H9 (cell line): ENCODE data around the gene METTL26. TPM values are rescaled to one million over a fixed set of nuclear protein-coding genes. Genes with fewer than 3 reads are reported as not detected.

Experiments used
- DNase-seq: peaks from one replicate; pipeline ENCODE4 v3.0.0-alpha.2; 2017
- H2AFZ ChIP-seq: one replicate; pipeline ENCODE4 v1.6.1; 2013; ENCODE audit warnings: mild to moderate bottlenecking, low read length, control low read depth, moderate library complexity
- H2AK5ac ChIP-seq: 2 replicates; pipeline ENCODE4 v1.6.1; 2013; ENCODE audit warnings: low read length, control low read depth, mixed read lengths; ENCODE audit not compliant: insufficient read length
- H2BK120ac ChIP-seq: one replicate; pipeline ENCODE4 v1.6.1; 2013; ENCODE audit warnings: low read depth, mild to moderate bottlenecking, low read length, control low read depth, inconsistent platforms; ENCODE audit not compliant: poor library complexity, severe bottlenecking
- H2BK12ac ChIP-seq: 2 replicates; pipeline ENCODE4 v1.6.1; 2013; ENCODE audit warnings: low read length, control low read depth, mixed read lengths, low read depth; ENCODE audit not compliant: insufficient read length
- H2BK15ac ChIP-seq: 2 replicates; pipeline ENCODE4 v1.6.1; 2013; ENCODE audit warnings: low read depth, low read length, control low read depth
- H2BK20ac ChIP-seq: one replicate; pipeline ENCODE4 v1.6.1; 2013; ENCODE audit warnings: low read depth, mild to moderate bottlenecking, low read length, control low read depth, inconsistent platforms; ENCODE audit not compliant: poor library complexity, severe bottlenecking
- H2BK5ac ChIP-seq: 2 replicates; pipeline ENCODE4 v1.6.1; 2013; ENCODE audit warnings: low read length, control low read depth, mixed read lengths; ENCODE audit not compliant: insufficient read length
- H3K14ac ChIP-seq: 2 replicates; pipeline ENCODE4 v1.6.1; 2013; ENCODE audit warnings: low read length, control low read depth; ENCODE audit not compliant: insufficient read depth
- H3K18ac ChIP-seq: 2 replicates; pipeline ENCODE4 v1.6.1; 2013; ENCODE audit warnings: low read depth, mild to moderate bottlenecking, mixed read lengths, low read length, control low read depth; ENCODE audit not compliant: insufficient read length
- H3K23ac ChIP-seq: 2 replicates; pipeline ENCODE4 v1.6.1; 2013; ENCODE audit warnings: low read length, control low read depth, mixed read lengths, low read depth; ENCODE audit not compliant: insufficient read length
- H3K23me2 ChIP-seq: 2 replicates; pipeline ENCODE4 v1.6.1; 2013; ENCODE audit warnings: low read depth, mild to moderate bottlenecking, mixed read lengths, low read length, control low read depth; ENCODE audit not compliant: insufficient read length, poor library complexity, severe bottlenecking
- H3K27ac ChIP-seq: 2 replicates; pipeline ENCODE4 v1.5.1; 2013; ENCODE audit warnings: low read length, control low read depth, mixed read lengths, low read depth; ENCODE audit not compliant: insufficient read length
- H3K27me3 ChIP-seq: 2 replicates; pipeline ENCODE4 v1.6.1; 2013; ENCODE audit warnings: low read length, control low read depth, inconsistent platforms; ENCODE audit not compliant: insufficient read depth
- H3K4ac ChIP-seq: 2 replicates; pipeline ENCODE4 v1.6.1; 2013; ENCODE audit warnings: low read depth, mild to moderate bottlenecking, control low read depth, inconsistent platforms, low read length, moderate library complexity
- H3K4me1 ChIP-seq: 2 replicates; pipeline ENCODE4 v1.6.1; 2013; ENCODE audit warnings: low read length, control low read depth, inconsistent platforms; ENCODE audit not compliant: insufficient read depth
- H3K4me2 ChIP-seq: 2 replicates; pipeline ENCODE4 v1.6.1; 2013; ENCODE audit warnings: low read length, control low read depth, mixed read lengths; ENCODE audit not compliant: insufficient read length, insufficient read depth
- H3K56ac ChIP-seq: 2 replicates; pipeline ENCODE4 v1.6.1; 2013; ENCODE audit warnings: low read depth, mild to moderate bottlenecking, mixed read lengths, low read length, control low read depth; ENCODE audit not compliant: insufficient read length
- H3K79me1 ChIP-seq: 2 replicates; pipeline ENCODE4 v1.6.1; 2013; ENCODE audit warnings: low read depth, mild to moderate bottlenecking, moderate library complexity, low read length, control low read depth, inconsistent platforms; ENCODE audit not compliant: insufficient read depth, poor library complexity, severe bottlenecking
- H3K79me2 ChIP-seq: 2 replicates; pipeline ENCODE4 v1.6.1; 2013; ENCODE audit warnings: low read length, control low read depth, inconsistent platforms; ENCODE audit not compliant: insufficient read depth
- H3K9ac ChIP-seq: 2 replicates; pipeline ENCODE4 v1.6.1; 2013; ENCODE audit warnings: low read length, control low read depth, mixed read lengths; ENCODE audit not compliant: insufficient read length; ENCODE audit errors: extremely low read depth
- H3K9me3 ChIP-seq: one replicate; pipeline ENCODE4 v1.6.1; 2013; ENCODE audit warnings: low read depth, low read length, inconsistent platforms; ENCODE audit not compliant: control insufficient read depth
- H3T11ph ChIP-seq: one replicate; pipeline ENCODE4 v1.6.1; 2013; ENCODE audit warnings: mild to moderate bottlenecking, low read length, control low read depth, inconsistent platforms
- H4K20me1 ChIP-seq: one replicate; pipeline ENCODE4 v1.6.1; 2013; ENCODE audit not compliant: control insufficient read depth, insufficient read length, insufficient read depth
- H4K5ac ChIP-seq: 2 replicates; pipeline ENCODE4 v1.6.1; 2013; ENCODE audit warnings: low read depth, mild to moderate bottlenecking, mixed read lengths, low read length, control low read depth; ENCODE audit not compliant: insufficient read length
- H4K8ac ChIP-seq: replicated peaks from 2 replicates; pipeline ENCODE4 v1.6.1; 2013; ENCODE audit warnings: low read length, control low read depth, mixed read lengths, low read depth; ENCODE audit not compliant: insufficient read length
- H4K91ac ChIP-seq: 2 replicates; pipeline ENCODE4 v1.6.1; 2013; ENCODE audit warnings: low read depth, mild to moderate bottlenecking, moderate library complexity, mixed read lengths, low read length, control low read depth; ENCODE audit not compliant: insufficient read length
- H3K27ac Mint-ChIP-seq, 3 experiments: 2 replicates in 2 of 3; 3 replicates in 1 of 3; pipeline ENCODE4 v1.8.0; 2020 to 2021; ENCODE audit warnings: mixed read lengths in 3 of 3, mild to moderate bottlenecking in 1 of 3, moderate library complexity in 1 of 3
- H3K27me3 Mint-ChIP-seq: 2 replicates; pipeline ENCODE4 v1.8.0; 2021; ENCODE audit warnings: low read depth, mild to moderate bottlenecking, moderate library complexity, mixed read lengths
- H3K36me3 Mint-ChIP-seq, 3 experiments: 2 replicates in 2 of 3; 3 replicates in 1 of 3; pipeline ENCODE4 v1.8.0; 2020 to 2021; ENCODE audit warnings: low read depth in 3 of 3, mixed read lengths in 3 of 3; ENCODE audit not compliant: insufficient read depth in 1 of 3
- H3K4me1 Mint-ChIP-seq, 2 experiments: 2 replicates each; pipeline ENCODE4 v1.8.0; 2020; ENCODE audit warnings: mixed read lengths in 2 of 2
- H3K4me3 Mint-ChIP-seq, 2 experiments: 2 replicates in 1 of 2; 3 replicates in 1 of 2; pipeline ENCODE4 v1.8.0; 2020 to 2021; ENCODE audit warnings: mild to moderate bottlenecking in 2 of 2, mixed read lengths in 2 of 2, moderate library complexity in 1 of 2
- H3K9me3 Mint-ChIP-seq, 2 experiments: 2 replicates in 1 of 2; 3 replicates in 1 of 2; pipeline ENCODE4 v1.8.0; 2020; ENCODE audit warnings: mild to moderate bottlenecking in 2 of 2, mixed read lengths in 2 of 2, moderate library complexity in 1 of 2
- CTCF ChIP-seq: fragments of 200-600 bp; sonication (generic); conservative IDR thresholded peaks from 3 replicates; pipeline ENCODE4 v1.8.0; 2021; ENCODE audit warnings: antibody characterized with exemption, mild to moderate bottlenecking
- WGBS: extraction: QIAGEN DNeasy Blood & Tissue Kit; methylation state at CpG from one replicate; pipeline ENCODE4 v1.1.7; 2013; ENCODE audit warnings: missing lambda C conversion rate, low lambda C conversion rate, mixed read lengths; ENCODE audit not compliant: insufficient read length; ENCODE audit errors: extremely low coverage; 5-methylcytosine and 5-hydroxymethylcytosine counted together
- total RNA-seq: library from RNA; stranded (reverse); gene quantifications from 2 replicates; pipeline ENCODE4 v1.2.1, GENCODE V29; 2021

Gene METTL26
- total RNA-seq, 1 experiment from 2014 or later, result 108 TPM

DNA sequence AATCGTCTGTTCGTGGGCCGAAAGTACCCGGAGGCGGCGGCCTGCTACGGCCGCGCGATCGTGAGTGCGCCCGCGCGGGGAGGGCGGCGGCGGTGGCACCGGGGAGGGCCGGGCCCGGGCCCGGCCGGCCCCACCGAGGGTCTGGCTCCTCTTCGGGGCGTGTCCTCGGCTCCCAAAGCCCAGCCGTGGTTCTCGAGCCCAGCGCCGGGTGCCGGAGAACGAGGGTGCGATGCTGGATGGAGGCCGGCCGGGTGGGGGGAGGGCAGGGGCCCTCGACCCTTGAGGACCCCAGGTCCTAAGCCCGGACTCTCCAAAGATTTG is 44.5 kb upstream of the METTL26 start:
- no peak overlapping the region for H4K8ac ChIP-seq
- H3K18ac ChIP-seq, result no peak overlapping the region
- H3K23ac ChIP-seq, result no peak overlapping the region
- no peak overlapping the region for H2BK15ac ChIP-seq
- H3K56ac ChIP-seq, result no peak overlapping the region
- Mint-ChIP-seq H3K4me1 (peaks cover 17 to 35% of the 10 kb centered on the region in 2 experiments), H3K9me3 (no peaks in the 10 kb centered on the region), H3K4me3 (peak overlapping the region; percentile 81 to 86), H3K27me3 (no peaks in the 10 kb centered on the region; the same call in 1 of the 2 replicates), H3K36me3 (peaks cover 14 to 28% (median 26%) of the 10 kb centered on the region in 3 experiments; a peak in 6 of 7 replicates), H3K27ac (no peak overlapping the region)
- WGBS, result no CpG with 5 or more reads among the region's 38 CpGs
- H4K20me1 ChIP-seq, result no peaks in the 10 kb centered on the region
- no peak overlapping the region for H2AK5ac ChIP-seq
- DNase-seq, result no peak
- no peak overlapping the region for H3T11ph ChIP-seq
- H2BK120ac ChIP-seq, result no peak overlapping the region
- no peak overlapping the region for H3K4ac ChIP-seq
- H2BK20ac ChIP-seq, result no peak overlapping the region
- no peaks in the 10 kb centered on the region for H3K27me3 ChIP-seq
- no peaks in the 10 kb centered on the region for H3K79me1 ChIP-seq
- peak overlapping the region; percentile 14 for H3K9ac ChIP-seq
- no peak overlapping the region for H3K27ac ChIP-seq
- peaks cover 11% of the 10 kb centered on the region for H3K23me2 ChIP-seq
- H3K4me1 ChIP-seq, result no peaks in the 10 kb centered on the region
- H2BK12ac ChIP-seq, result no peak overlapping the region
- no peak overlapping the region for H2AFZ ChIP-seq
- H3K9me3 ChIP-seq, result no peaks in the 10 kb centered on the region
- H4K5ac ChIP-seq, result no peak overlapping the region
- no peak overlapping the region for H4K91ac ChIP-seq
- H3K14ac ChIP-seq, result no peak overlapping the region
- peak overlapping the region; percentile 71 for H3K4me2 ChIP-seq
- H2BK5ac ChIP-seq, result no peak overlapping the region
- H3K79me2 ChIP-seq, result peaks cover 2% of the 10 kb centered on the region; the same call in 1 of the 2 replicates
- TF ChIP-seq CTCF, result no peak
